Esophagus muscularis mucosa (tissue), 3 donors: ENCODE results near the gene GLT1D1.

Source experiments
- CTCF ChIP-seq, 3 experiments: fragments of 200-600 bp in 2 of 3; fragments of 450-650 bp in 1 of 3; sonication (generic) in 2 of 3; IDR thresholded peaks; one replicate each; pipeline ENCODE4 v1.5.1; 2017 to 2019; ENCODE audit warnings: antibody characterized with exemption in 3 of 3, mild to moderate bottlenecking in 2 of 3, moderate library complexity in 1 of 3
- EP300 ChIP-seq: sonication (generic); formaldehyde crosslinking; IDR thresholded peaks from one replicate; pipeline ENCODE4 v1.6.1; 2017; ENCODE audit warnings: antibody characterized with exemption

- TF ChIP-seq CTCF (IDR thresholded peaks at IDR 0.05) (no peak), EP300 (no peak)
These were observed 22.8 kb upstream of the GLT1D1 start for GRCh38 chr12:128830505-128830893.
